Karpas-422 (cell line): ENCODE data around the gene ZCCHC7. TPM values are rescaled to one million over a fixed set of nuclear protein-coding genes. Genes with fewer than 3 reads are reported as not detected.
A peak's percentile ranks its signal among the peaks of the same experiment; 100 is the strongest.
"Not testable (repeated sequence)": the region's sequence is repeated elsewhere in the genome, so short reads cannot be mapped to it uniquely, and the experiment has no call there.

Experiments
- DNase-seq: peaks from one replicate; pipeline ENCODE4 v3.0.0-alpha.2; 2015
- H2AFZ ChIP-seq: fragments of 200-600 bp; sonication (generic); 2 replicates; pipeline ENCODE4 v1.6.1; 2014; ENCODE audit warnings: antibody characterized with exemption, low read length, mixed read lengths
- H3K27ac ChIP-seq: fragments of 200-600 bp; sonication (generic); 2 replicates; pipeline ENCODE4 v1.5.1; 2014; ENCODE audit warnings: mild to moderate bottlenecking, low read length, moderate library complexity
- H3K27me3 ChIP-seq: fragments of 200-600 bp; sonication (generic); 2 replicates; pipeline ENCODE4 v1.6.1; 2014; ENCODE audit warnings: low read length, mixed read lengths
- H3K36me3 ChIP-seq: fragments of 200-600 bp; sonication (generic); 2 replicates; pipeline ENCODE4 v1.6.1; 2014; ENCODE audit warnings: low read length, mixed read lengths; ENCODE audit not compliant: insufficient read depth
- H3K4me1 ChIP-seq: fragments of 200-600 bp; sonication (generic); 2 replicates; pipeline ENCODE4 v1.6.1; 2014; ENCODE audit warnings: mild to moderate bottlenecking, low read length, mixed read lengths
- H3K4me2 ChIP-seq: fragments of 200-600 bp; sonication (generic); 2 replicates; pipeline ENCODE4 v1.6.1; 2014; ENCODE audit warnings: low read length, low read depth, mild to moderate bottlenecking; ENCODE audit not compliant: poor library complexity, severe bottlenecking
- H3K4me3 ChIP-seq: fragments of 200-600 bp; sonication (generic); 2 replicates; pipeline ENCODE4 v1.5.1; 2014; ENCODE audit warnings: mild to moderate bottlenecking, antibody characterized with exemption, low read length, mixed read lengths
- H3K79me2 ChIP-seq: fragments of 200-600 bp; sonication (generic); 2 replicates; pipeline ENCODE4 v1.6.1; 2014; ENCODE audit warnings: mild to moderate bottlenecking, low read length, mixed read lengths
- H3K9ac ChIP-seq: fragments of 200-600 bp; sonication (generic); 2 replicates; pipeline ENCODE4 v1.6.0; 2014; ENCODE audit warnings: low read length
- H3K9me2 ChIP-seq: fragments of 200-600 bp; sonication (generic), shearing (Covaris generic); replicated peaks from 2 replicates; pipeline ENCODE4 v1.6.0; 2014; ENCODE audit warnings: mild to moderate bottlenecking, low read length, moderate library complexity; ENCODE audit not compliant: insufficient read depth
- H3K9me3 ChIP-seq: fragments of 300-700, 200-600 bp; sonication (generic); 2 replicates; pipeline ENCODE4 v1.6.1; 2014; ENCODE audit warnings: low read length, mixed read lengths
- H4K20me1 ChIP-seq: fragments of 200-600 bp; sonication (generic); 2 replicates; pipeline ENCODE4 v1.6.1; 2014; ENCODE audit warnings: mild to moderate bottlenecking, antibody characterized with exemption, low read length, low read depth; ENCODE audit not compliant: insufficient read depth
- total RNA-seq: library from RNA; depleted of rRNA; stranded (reverse); fragments of >200 nt; shearing (Covaris generic); gene quantifications from 2 replicates; pipeline ENCODE4 v1.2.3, GENCODE V29; 2014; ENCODE audit warnings: low replicate concordance

ZCCHC7 gene
- total RNA-seq, 1 experiment from 2014 or later, result 85.1 TPM

- H3K36me3 ChIP-seq, result peaks cover 20% of the 10 kb centered on the region
- peak overlapping the region; percentile 74 for H3K4me2 ChIP-seq
- H3K9me3 ChIP-seq, result no peaks in the 10 kb centered on the region
- H3K4me3 ChIP-seq, result peak overlapping the region; percentile 53
- H4K20me1 ChIP-seq, result no peaks in the 10 kb centered on the region
- H2AFZ ChIP-seq, result no peak overlapping the region
- peak overlapping the region; percentile 53 for H3K9ac ChIP-seq
- no peaks in the 10 kb centered on the region for H3K9me2 ChIP-seq
- H3K27ac ChIP-seq, result peak overlapping the region; percentile 95
- DNase-seq, result peak; percentile 94
- H3K79me2 ChIP-seq, result peaks cover 72% of the 10 kb centered on the region
- peaks cover 78% of the 10 kb centered on the region for H3K4me1 ChIP-seq
- H3K27me3 ChIP-seq, result no peaks in the 10 kb centered on the region
Measured at GRCh38 chr9:37197158-37198038, 77.0 kb downstream of the ZCCHC7 start.

- Histone ChIP-seq H4K20me1 (no peaks in the 10 kb centered on the region), H3K9ac (peak overlapping the region; percentile 52), H2AFZ (no peak overlapping the region), H3K79me2 (peaks cover 73% of the 10 kb centered on the region), H3K36me3 (peaks cover 27% of the 10 kb centered on the region), H3K4me1 (peaks cover 70% of the 10 kb centered on the region), H3K4me3 (peak overlapping the region; percentile 53), H3K4me2 (peak overlapping the region; percentile 74), H3K27ac (peak overlapping the region; percentile 95), H3K27me3 (no peaks in the 10 kb centered on the region), H3K9me3 (no peaks in the 10 kb centered on the region), H3K9me2 (no peaks in the 10 kb centered on the region)
- DNase-seq, result no peak
Measured at GRCh38 chr9:37198039-37198729, 77.8 kb downstream of the ZCCHC7 start.

- Histone ChIP-seq H3K9ac (peak overlapping the region; percentile 52), H3K36me3 (peaks cover 33% of the 10 kb centered on the region), H3K27me3 (no peaks in the 10 kb centered on the region), H4K20me1 (no peaks in the 10 kb centered on the region), H3K4me2 (peak overlapping the region; percentile 74), H3K27ac (peak overlapping the region; percentile 95), H3K4me1 (peaks cover 63% of the 10 kb centered on the region), H3K9me2 (no peaks in the 10 kb centered on the region), H3K79me2 (peaks cover 76% of the 10 kb centered on the region), H3K9me3 (no peaks in the 10 kb centered on the region), H3K4me3 (no peak overlapping the region), H2AFZ (no peak overlapping the region)
- DNase-seq, result no peak
Measured at GRCh38 chr9:37198831-37199230, 78.5 kb downstream of the ZCCHC7 start.

GRCh38 chr9:37200433-37201005 lies 80.1 kb downstream of the ZCCHC7 start:
- no peak overlapping the region for H3K4me3 ChIP-seq

GRCh38 chr9:37201581-37201980 lies 81.2 kb downstream of the ZCCHC7 start:
- Histone ChIP-seq H3K4me1 (peaks cover 53% of the 10 kb centered on the region), H3K27ac (peak overlapping the region; percentile 53), H3K27me3 (no peaks in the 10 kb centered on the region), H3K36me3 (peaks cover 33% of the 10 kb centered on the region), H3K9ac (no peak overlapping the region), H3K4me3 (no peak overlapping the region), H3K9me3 (no peaks in the 10 kb centered on the region), H2AFZ (no peak overlapping the region), H4K20me1 (no peaks in the 10 kb centered on the region), H3K9me2 (no peaks in the 10 kb centered on the region), H3K79me2 (peaks cover 84% of the 10 kb centered on the region), H3K4me2 (no peak overlapping the region)
- DNase-seq, result no peak

More at GRCh38 chr9:37200433-37201005, 80.1 kb downstream of the ZCCHC7 start:
- H3K4me2 ChIP-seq, result no peak overlapping the region
- H3K27me3 ChIP-seq, result no peaks in the 10 kb centered on the region
- H4K20me1 ChIP-seq, result no peaks in the 10 kb centered on the region
- H3K79me2 ChIP-seq, result peaks cover 75% of the 10 kb centered on the region
- H3K9ac ChIP-seq, result no peak overlapping the region
- no peaks in the 10 kb centered on the region for H3K9me3 ChIP-seq
- peak overlapping the region; percentile 53 for H3K27ac ChIP-seq
- DNase-seq, result no peak
- H3K4me1 ChIP-seq, result peaks cover 55% of the 10 kb centered on the region
- no peaks in the 10 kb centered on the region for H3K9me2 ChIP-seq
- H3K36me3 ChIP-seq, result peaks cover 33% of the 10 kb centered on the region
- no peak overlapping the region for H2AFZ ChIP-seq

- H3K27me3 ChIP-seq, result no peaks in the 10 kb centered on the region
- H2AFZ ChIP-seq, result no peak overlapping the region
- DNase-seq, result no peak
- peak overlapping the region; percentile 53 for H3K27ac ChIP-seq
- no peak overlapping the region for H3K4me3 ChIP-seq
- no peak overlapping the region for H3K4me2 ChIP-seq
- H3K79me2 ChIP-seq, result peaks cover 89% of the 10 kb centered on the region
- H3K36me3 ChIP-seq, result peaks cover 33% of the 10 kb centered on the region
- peaks cover 53% of the 10 kb centered on the region for H3K4me1 ChIP-seq
- H4K20me1 ChIP-seq, result no peaks in the 10 kb centered on the region
- H3K9me2 ChIP-seq, result no peaks in the 10 kb centered on the region
- H3K9me3 ChIP-seq, result no peaks in the 10 kb centered on the region
- no peak overlapping the region for H3K9ac ChIP-seq
Measured at GRCh38 chr9:37202091-37202490, 81.7 kb downstream of the ZCCHC7 start.

GRCh38 chr9:37203456-37203855 lies 83.1 kb downstream of the ZCCHC7 start:
- H4K20me1 ChIP-seq, H3K9me2 ChIP-seq, DNase-seq, H3K9ac ChIP-seq, H3K27me3 ChIP-seq, H3K9me3 ChIP-seq, H2AFZ ChIP-seq, H3K4me2 ChIP-seq, H3K4me3 ChIP-seq: not testable (repeated sequence)
- Histone ChIP-seq H3K36me3 (peaks cover 39% of the 10 kb centered on the region), H3K79me2 (peaks cover 91% of the 10 kb centered on the region), H3K27ac (peak overlapping the region; percentile 35; the same call in 1 of the 2 replicates), H3K4me1 (peaks cover 53% of the 10 kb centered on the region)

- Histone ChIP-seq H4K20me1 (no peaks in the 10 kb centered on the region), H3K4me1 (peaks cover 63% of the 10 kb centered on the region), H3K27ac (peak overlapping the region; percentile 86), H3K36me3 (peaks cover 42% of the 10 kb centered on the region), H3K9me3 (no peaks in the 10 kb centered on the region), H3K4me3 (no peak overlapping the region), H3K27me3 (no peaks in the 10 kb centered on the region), H3K9me2 (no peaks in the 10 kb centered on the region), H3K4me2 (no peak overlapping the region), H3K79me2 (peaks cover 93% of the 10 kb centered on the region), H3K9ac (no peak overlapping the region), H2AFZ (no peak overlapping the region)
- DNase-seq, result no peak
Measured at GRCh38 chr9:37206121-37206620, 85.8 kb downstream of the ZCCHC7 start.
